NCI-H2107 (cell line): ENCODE measurements around the gene MMP23B.
"Not testable (repeated sequence)": the region's sequence is repeated elsewhere in the genome, so short reads cannot be mapped to it uniquely, and the experiment has no call there.

ENCODE experiments used
- DNase-seq: peaks from one replicate; lab custom pipeline; 2025; lab: John Stamatoyannopoulos, UW

Gene MMP23B

GRCh38 chr1:1669468-1670440, 37.8 kb downstream of the MMP23B start:
- DNase-seq, result no peak

GRCh38 chr1:1670866-1671265, 38.9 kb downstream of the MMP23B start:
- DNase-seq, result no peak

GRCh38 chr1:1671365-1672119, 39.6 kb downstream of the MMP23B start:
- DNase-seq, result no peak

- DNase-seq, result no peak
Measured at GRCh38 chr1:1672181-1672965, 40.4 kb downstream of the MMP23B start.

- DNase-seq, result not testable (repeated sequence)
Measured at GRCh38 chr1:1674806-1675205, 42.8 kb downstream of the MMP23B start.

GRCh38 chr1:1675218-1675617, 43.2 kb downstream of the MMP23B start:
- DNase-seq, result not testable (repeated sequence)

- DNase-seq, result not testable (repeated sequence)
Measured at GRCh38 chr1:1676087-1676486, 44.1 kb downstream of the MMP23B start.

GRCh38 chr1:1677718-1678580, 46.0 kb downstream of the MMP23B start:
- no peak for DNase-seq

GRCh38 chr1:1678581-1679380, 46.8 kb downstream of the MMP23B start:
- DNase-seq, result no peak

GRCh38 chr1:1680031-1680911, 48.3 kb downstream of the MMP23B start:
- no peak for DNase-seq

GRCh38 chr1:1680912-1681273, 48.9 kb downstream of the MMP23B start:
- DNase-seq, result no peak

- no peak for DNase-seq
Measured at GRCh38 chr1:1683104-1683905, 51.3 kb downstream of the MMP23B start.
